IMR-90 (cell line): ENCODE data around the gene USP50. TPM values are rescaled to one million over a fixed set of nuclear protein-coding genes. Genes with fewer than 3 reads are reported as not detected.

ENCODE experiments used
- ATAC-seq: fragments of 200-7000 bp; cut with Tn5 transposase; 2 replicates; pipeline ENCODE4 v1.9.1; 2020; ENCODE audit warnings: low read depth, mild to moderate bottlenecking, moderate library complexity
- BruUV-seq: library from RNA; stranded (reverse); fragments of 400-500 nt; replicated peaks from 2 replicates; lab custom pipeline; 2021; lab: Mats Ljungman, UMichigan
- CTCF ChIA-PET: fragments of 300-600 bp; formaldehyde crosslinking; extraction: SDS; loops from one replicate; lab custom pipeline; 2021; ENCODE audit warnings: antibody characterized with exemption; lab: Yijun Ruan, JAX
- POLR2A ChIA-PET: fragments of 300-600 bp; sonication (Branson Sonifier 250); formaldehyde crosslinking; loops from one replicate; lab custom pipeline; 2022; ENCODE audit warnings: antibody characterized with exemption; ENCODE audit not compliant: unreplicated experiment; lab: Charles Lee
- DNase-seq: peaks from one replicate; pipeline ENCODE4 v3.0.0; 2013
- H2AFZ ChIP-seq: replicated peaks from 2 replicates; pipeline ENCODE3; 2013; ENCODE audit warnings: low read length, mild to moderate bottlenecking; ENCODE audit not compliant: poor library complexity
- H2AK5ac ChIP-seq: 2 replicates; pipeline ENCODE4 v1.6.1; 2013; ENCODE audit warnings: low read depth, low read length, inconsistent platforms
- H2AK9ac ChIP-seq: replicated peaks from 2 replicates; pipeline ENCODE3; 2013; ENCODE audit warnings: mild to moderate bottlenecking, low read depth, low read length, moderate library complexity; ENCODE audit not compliant: poor library complexity
- H2BK120ac ChIP-seq: 2 replicates; pipeline ENCODE4 v1.6.1; 2013; ENCODE audit warnings: low read depth, low read length, inconsistent platforms
- H2BK15ac ChIP-seq: 3 replicates; pipeline ENCODE4 v1.6.1; 2013; ENCODE audit warnings: low read depth, low read length, inconsistent platforms
- H2BK20ac ChIP-seq: 2 replicates; pipeline ENCODE4 v1.6.1; 2013; ENCODE audit warnings: low read depth, mild to moderate bottlenecking, inconsistent platforms, low read length, moderate library complexity
- H2BK5ac ChIP-seq: 2 replicates; pipeline ENCODE4 v1.6.1; 2013; ENCODE audit warnings: mild to moderate bottlenecking, low read depth, low read length, inconsistent platforms; ENCODE audit not compliant: poor library complexity, severe bottlenecking
- H3K14ac ChIP-seq: replicated peaks from 2 replicates; pipeline ENCODE4 v1.6.1; 2013; ENCODE audit warnings: low read depth, low read length, inconsistent platforms
- H3K18ac ChIP-seq: 2 replicates; pipeline ENCODE4 v1.6.1; 2013; ENCODE audit warnings: low read depth, low read length, control low read depth
- H3K23ac ChIP-seq: 2 replicates; pipeline ENCODE4 v1.6.1; 2013; ENCODE audit warnings: low read depth, low read length, inconsistent platforms
- H3K27ac ChIP-seq: 2 replicates; pipeline ENCODE4 v1.5.1; 2013; ENCODE audit warnings: mild to moderate bottlenecking, control low read depth, low read length; ENCODE audit not compliant: insufficient read depth
- H3K27me3 ChIP-seq: 2 replicates; pipeline ENCODE4 v1.6.1; 2013; ENCODE audit warnings: low read length; ENCODE audit not compliant: control insufficient read depth, insufficient read depth
- H3K36me3 ChIP-seq: 2 replicates; pipeline ENCODE4 v1.6.1; 2013; ENCODE audit warnings: low read length, mixed read lengths; ENCODE audit not compliant: control insufficient read depth, insufficient read depth
- H3K4ac ChIP-seq: 2 replicates; pipeline ENCODE4 v1.6.1; 2013; ENCODE audit warnings: low read depth, low read length, inconsistent platforms
- H3K4me1 ChIP-seq: 2 replicates; pipeline ENCODE4 v1.6.1; 2013; ENCODE audit warnings: low read length, mixed read lengths; ENCODE audit not compliant: control insufficient read depth, insufficient read depth
- H3K4me2 ChIP-seq: 2 replicates; pipeline ENCODE4 v1.6.1; 2013; ENCODE audit warnings: low read depth, mild to moderate bottlenecking, control low read depth, low read length, moderate library complexity
- H3K4me3 ChIP-seq: 2 replicates; pipeline ENCODE4 v1.5.1; 2013; ENCODE audit warnings: low read depth, mild to moderate bottlenecking, control low read depth, low read length, moderate library complexity; ENCODE audit not compliant: insufficient read depth
- H3K56ac ChIP-seq: 2 replicates; pipeline ENCODE4 v1.6.1; 2013; ENCODE audit warnings: low read length, inconsistent platforms; ENCODE audit not compliant: insufficient read depth; ENCODE audit errors: extremely low read depth
- H3K79me1 ChIP-seq, 2 experiments: 2 replicates each; pipeline ENCODE4 v1.6.1; 2013; ENCODE audit warnings: low read length in 2 of 2, inconsistent platforms in 1 of 2, low read depth in 1 of 2
- H3K9ac ChIP-seq: 2 replicates; pipeline ENCODE4 v1.6.1; 2013; ENCODE audit warnings: low read depth, low read length, control low read depth
- H3K9me1 ChIP-seq: 2 replicates; pipeline ENCODE4 v1.6.1; 2013; ENCODE audit warnings: low read length, inconsistent platforms; ENCODE audit not compliant: insufficient read depth
- H3K9me3 ChIP-seq: 2 replicates; pipeline ENCODE4 v1.6.1; 2013; ENCODE audit warnings: low read length; ENCODE audit not compliant: control insufficient read depth, insufficient read depth
- H4K20me1 ChIP-seq: 2 replicates; pipeline ENCODE4 v1.6.1; 2013; ENCODE audit warnings: low read length, inconsistent platforms; ENCODE audit not compliant: insufficient read depth
- H4K5ac ChIP-seq: 2 replicates; pipeline ENCODE4 v1.6.1; 2013; ENCODE audit warnings: mild to moderate bottlenecking, low read depth, low read length, control low read depth
- H4K8ac ChIP-seq, 2 experiments: 2 replicates each; pipeline ENCODE4 v1.6.1; 2013; ENCODE audit warnings: low read depth in 2 of 2, low read length in 2 of 2, control low read depth in 1 of 2, inconsistent platforms in 1 of 2
- H4K91ac ChIP-seq: 2 replicates; pipeline ENCODE4 v1.6.1; 2013; ENCODE audit warnings: low read depth, low read length, inconsistent platforms; ENCODE audit not compliant: insufficient read depth
- CEBPB ChIP-seq: IDR thresholded peaks from 2 replicates; pipeline ENCODE4 v1.6.1; 2012; ENCODE audit warnings: low read depth, low read length, improper control_type of control experiment
- MAZ ChIP-seq: IDR thresholded peaks from 2 replicates; pipeline ENCODE4 v1.6.1; 2012; ENCODE audit warnings: low read depth, mild to moderate bottlenecking, low read length, improper control_type of control experiment, moderate library complexity, borderline replicate concordance
- WGBS, 2 experiments: methylation state at CpG; one replicate each; pipeline versions ENCODE4 v1.1.5 to v1.1.7; 2013; ENCODE audit warnings: missing lambda C conversion rate in 2 of 2; ENCODE audit not compliant: insufficient read length in 1 of 2; ENCODE audit errors: extremely low coverage in 2 of 2; 5-methylcytosine and 5-hydroxymethylcytosine counted together
- dilution Hi-C: fragments of 300-500 bp; cut with HindIII; formaldehyde crosslinking; loops from one replicate; pipeline ENCODE4 v1.14.3; 2018; ENCODE audit warnings: low sequenced_read_pairs; ENCODE audit not compliant: unreplicated experiment
- in situ Hi-C: fragments of 300-500 bp; cut with MboI; formaldehyde crosslinking; loops from 3 replicates; pipeline ENCODE4 v1.14.3; 2019; ENCODE audit warnings: low sequenced_read_pairs, inconsistent platforms, mixed read lengths
- intact Hi-C: fragments of 100-400 bp; cut with micrococcal nuclease; formaldehyde crosslinking; loops from 2 replicates; pipeline ENCODE4 v1.10.0; 2022
- polyA plus RNA-seq, 3 experiments: library from polyadenylated mRNA; depleted of rRNA; stranded (reverse); fragments of >200 nt; gene quantifications; 2 replicates each; pipeline ENCODE4 v1.2.3, GENCODE V29; 2012; ENCODE audit warnings: low replicate concordance in 1 of 3
- total RNA-seq: library from RNA; depleted of rRNA; stranded (reverse); fragments of >200 nt; gene quantifications from 2 replicates; pipeline ENCODE4 v1.2.3, GENCODE V29; 2012
- TF ChIP-seq, protein P1 (sequence below): conservative IDR thresholded peaks from 2 replicates; pipeline ENCODE4 v1.5.1; 2012; ENCODE audit warnings: mild to moderate bottlenecking, low read depth, low read length, improper control_type of control experiment

The USP50 gene
- total and polyA plus RNA-seq, 2 of the 4 experiments (the other 2 are of a cell fraction) = not detected

DNA sequence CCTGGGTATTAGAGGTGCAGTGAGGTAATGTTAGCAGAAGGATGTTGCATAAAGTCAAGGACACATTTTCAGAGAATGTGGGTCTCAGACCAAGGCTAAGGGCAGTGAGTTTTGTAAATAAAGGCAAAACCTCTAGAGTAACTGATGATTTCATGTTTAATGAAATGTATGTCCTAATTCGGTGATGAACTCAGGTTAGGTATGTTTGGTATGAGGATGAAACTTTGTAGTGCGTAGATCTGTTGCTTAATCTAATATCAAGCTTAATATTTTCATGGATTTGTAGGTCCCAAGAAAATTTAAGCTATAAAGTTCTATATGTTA is 3.6 kb downstream of the USP50 start:
- WGBS, 2 experiments = no CpG with 5 or more reads among the region's 2 CpGs
- Histone ChIP-seq H2AK5ac (no peak overlapping the region), H2AFZ (no peak overlapping the region), H3K9ac (no peak overlapping the region), H3K4me3 (no peak overlapping the region), H2AK9ac (no peak overlapping the region), H2BK20ac (no peak overlapping the region), H3K4ac (no peak overlapping the region), H2BK120ac (no peak overlapping the region), H4K91ac (no peak overlapping the region), H4K20me1 (no peaks in the 10 kb centered on the region), H2BK15ac (no peak overlapping the region), H3K56ac (no peak overlapping the region), H4K5ac (no peak overlapping the region), H3K9me1 (peaks cover 3% of the 10 kb centered on the region; the same call in 1 of the 2 replicates), H4K8ac (no peak overlapping the region), H3K27ac (no peak overlapping the region), H3K4me2 (peak overlapping the region; percentile 59; the same call in 1 of the 2 replicates), H3K14ac (no peak overlapping the region), H3K4me1 (peaks cover 9% of the 10 kb centered on the region), H2BK5ac (no peak overlapping the region), H3K36me3 (no peaks in the 10 kb centered on the region), H3K79me1 (no peaks in the 10 kb centered on the region), H3K27me3 (no peaks in the 10 kb centered on the region), H3K9me3 (no peaks in the 10 kb centered on the region), H3K23ac (no peak overlapping the region), H3K18ac (no peak overlapping the region)
- TF ChIP-seq MAZ = no peak
- TF ChIP-seq CEBPB = peak; percentile 52; the same call in 1 of the 2 replicates
- TF ChIP-seq, protein P1, sequence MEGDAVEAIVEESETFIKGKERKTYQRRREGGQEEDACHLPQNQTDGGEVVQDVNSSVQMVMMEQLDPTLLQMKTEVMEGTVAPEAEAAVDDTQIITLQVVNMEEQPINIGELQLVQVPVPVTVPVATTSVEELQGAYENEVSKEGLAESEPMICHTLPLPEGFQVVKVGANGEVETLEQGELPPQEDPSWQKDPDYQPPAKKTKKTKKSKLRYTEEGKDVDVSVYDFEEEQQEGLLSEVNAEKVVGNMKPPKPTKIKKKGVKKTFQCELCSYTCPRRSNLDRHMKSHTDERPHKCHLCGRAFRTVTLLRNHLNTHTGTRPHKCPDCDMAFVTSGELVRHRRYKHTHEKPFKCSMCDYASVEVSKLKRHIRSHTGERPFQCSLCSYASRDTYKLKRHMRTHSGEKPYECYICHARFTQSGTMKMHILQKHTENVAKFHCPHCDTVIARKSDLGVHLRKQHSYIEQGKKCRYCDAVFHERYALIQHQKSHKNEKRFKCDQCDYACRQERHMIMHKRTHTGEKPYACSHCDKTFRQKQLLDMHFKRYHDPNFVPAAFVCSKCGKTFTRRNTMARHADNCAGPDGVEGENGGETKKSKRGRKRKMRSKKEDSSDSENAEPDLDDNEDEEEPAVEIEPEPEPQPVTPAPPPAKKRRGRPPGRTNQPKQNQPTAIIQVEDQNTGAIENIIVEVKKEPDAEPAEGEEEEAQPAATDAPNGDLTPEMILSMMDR = no peak
- DNase-seq (peak; percentile 64), ATAC-seq (peak; percentile 60)
- in situ Hi-C loops (no loop called here), dilution Hi-C loops (no loop called here), intact Hi-C loops (no loop called here)
- BruUV-seq = no TSS peak
- CTCF ChIA-PET = no interaction called here
- POLR2A ChIA-PET = no interaction called here
